Purkinje cell (primary cell): ENCODE data around the gene ADGRF3. TPM values are rescaled to one million over a fixed set of nuclear protein-coding genes. Genes with fewer than 3 reads are reported as not detected.

Experiments
- polyA plus RNA-seq: library from polyadenylated mRNA; unstranded; fragments of >200 nt; fragmentation: Nextera tagmentation; gene quantifications from 2 replicates; pipeline ENCODE4 v1.2.1, GENCODE V29; 2014

ADGRF3 gene
- polyA plus RNA-seq = not detected in 2 replicates

GRCh38 chr2:26346454-26347053 is at the start of gene ADGRF3:
Gene ADGRF3 (minus strand): TSS chr2:26346789. CDS start chr2:26346234, 555 bp downstream.

GRCh38 chr2:26345545-26346453 is 790 bp downstream of the ADGRF3 start, which contains the start of gene SELENOI:
Gene SELENOI (plus strand): TSS chr2:26346143. CDS start chr2:26346233, 90 bp downstream.

Other genes with a start within 250 kb of the ADGRF3 start
- 1.2 and 1.6 TPM in 2 replicates for gene GAREM2, start 173.7 kb downstream of the ADGRF3 start, polyA plus RNA-seq
- gene HADHA, start 102.2 kb downstream of the ADGRF3 start, polyA plus RNA-seq = 36.8 and 42.8 TPM in 2 replicates
- 69.7 and 74.3 TPM in 2 replicates for gene HADHB, start 101.8 kb downstream of the ADGRF3 start, polyA plus RNA-seq
- 18.2 and 19.6 TPM in 2 replicates for gene SELENOI, start 646 bp downstream of the ADGRF3 start, polyA plus RNA-seq
- not detected in 2 replicates for gene DRC1, start 55.1 kb upstream of the ADGRF3 start, polyA plus RNA-seq
- gene OTOF, start 131.3 kb upstream of the ADGRF3 start, polyA plus RNA-seq = not detected in 2 replicates